HepG2 (cell line): ENCODE results near the gene HYAL1. TPM values are rescaled to one million over a fixed set of nuclear protein-coding genes. Genes with fewer than 3 reads are reported as not detected.
A peak's percentile ranks its signal among the peaks of the same experiment; 100 is the strongest.

ENCODE experiments used
- MXI1 ChIP-seq: IDR thresholded peaks from 3 replicates; pipeline ENCODE4 v1.6.1; 2012; ENCODE audit warnings: low read depth, low read length, inconsistent platforms, borderline replicate concordance
- RFXAP ChIP-seq: sonication (generic); formaldehyde crosslinking; IDR thresholded peaks from 2 replicates; pipeline ENCODE4 v1.4.0; 2020; ENCODE audit warnings: missing genetic modification reagents, borderline replicate concordance
- SALL1 ChIP-seq: sonication (generic); formaldehyde crosslinking; IDR thresholded peaks from 2 replicates; pipeline ENCODE4 v1.8.0; 2022; ENCODE audit warnings: mild to moderate bottlenecking, missing genetic modification reagents
- THAP11 ChIP-seq: IDR thresholded peaks from 2 replicates; pipeline ENCODE4 v1.6.1; 2016; ENCODE audit warnings: missing biosample characterization, missing genetic modification reagents
- ZBTB20 ChIP-seq: sonication (generic); formaldehyde crosslinking; IDR thresholded peaks from 2 replicates; pipeline ENCODE4 v1.8.1; 2023; ENCODE audit warnings: missing genetic modification reagents, low read depth, mild to moderate bottlenecking, borderline replicate concordance
- ZKSCAN1 ChIP-seq: fragments of 150-350 bp; IDR thresholded peaks from 2 replicates; pipeline ENCODE4 v1.6.1; 2014; ENCODE audit warnings: low read length
- ZNF512 ChIP-seq: sonication (generic); formaldehyde crosslinking; IDR thresholded peaks from 2 replicates; pipeline ENCODE4 v1.4.0; 2020; ENCODE audit warnings: mild to moderate bottlenecking, missing genetic modification reagents
- ZNF530 ChIP-seq: sonication (generic); formaldehyde crosslinking; IDR thresholded peaks from 2 replicates; pipeline ENCODE4 v1.5.0; 2020; ENCODE audit warnings: low read depth, mild to moderate bottlenecking, missing genetic modification reagents
- polyA plus RNA-seq, 8 experiments: library from polyadenylated mRNA; depleted of rRNA in 3 of 8; stranded (reverse) in 7 of 8; unstranded in 1 of 8; fragments of >200 nt; fragmentation: Illumina TruSeq in 4 of 8; extraction: Trizol in 4 of 8; gene quantifications; 2 replicates each; pipeline versions ENCODE4 v1.2.1 to v1.2.3, GENCODE V29; 2011 to 2016; ENCODE audit warnings: low read depth in 4 of 8, missing spikeins in 1 of 8, mixed read lengths in 1 of 8; ENCODE audit not compliant: insufficient read depth in 1 of 8
- total RNA-seq, 5 experiments: library from RNA; depleted of rRNA; stranded (reverse); fragments of >200 nt; fragmentation: Illumina TruSeq; extraction: Trizol; gene quantifications; 2 replicates each; pipeline ENCODE4 v1.2.3, GENCODE V29; 2016; ENCODE audit warnings: low read depth in 1 of 5
- TF ChIP-seq, protein P1 (sequence below): sonication (generic); formaldehyde crosslinking; IDR thresholded peaks from 2 replicates; pipeline ENCODE4 v1.4.0; 2020; ENCODE audit warnings: mild to moderate bottlenecking, missing genetic modification reagents
- TF ChIP-seq, protein P2 (sequence below): sonication (generic); formaldehyde crosslinking; IDR thresholded peaks from 2 replicates; pipeline ENCODE4 v1.5.0; 2020; ENCODE audit warnings: mild to moderate bottlenecking, missing genetic modification reagents
- TF ChIP-seq, protein P3 (sequence below), 2 experiments: sonication (generic) in 1 of 2; formaldehyde crosslinking in 1 of 2; IDR thresholded peaks; 2 replicates each; pipeline versions ENCODE4 v1.4.0 to v1.6.1; 2016 to 2020; ENCODE audit warnings: borderline replicate concordance in 1 of 2, low read depth in 1 of 2, mild to moderate bottlenecking in 1 of 2, missing genetic modification reagents in 1 of 2
- TF ChIP-seq, protein P4 (sequence below): sonication (generic); formaldehyde crosslinking; conservative IDR thresholded peaks from 2 replicates; pipeline ENCODE4 v1.5.0; 2020; ENCODE audit warnings: missing genetic modification reagents

Gene HYAL1
- total and polyA plus RNA-seq, 2 of the 13 experiments (the other 11 are each of a cell fraction or from before 2014, with no cell fraction given) = 76.5 to 193 TPM

- TF ChIP-seq, protein P1, sequence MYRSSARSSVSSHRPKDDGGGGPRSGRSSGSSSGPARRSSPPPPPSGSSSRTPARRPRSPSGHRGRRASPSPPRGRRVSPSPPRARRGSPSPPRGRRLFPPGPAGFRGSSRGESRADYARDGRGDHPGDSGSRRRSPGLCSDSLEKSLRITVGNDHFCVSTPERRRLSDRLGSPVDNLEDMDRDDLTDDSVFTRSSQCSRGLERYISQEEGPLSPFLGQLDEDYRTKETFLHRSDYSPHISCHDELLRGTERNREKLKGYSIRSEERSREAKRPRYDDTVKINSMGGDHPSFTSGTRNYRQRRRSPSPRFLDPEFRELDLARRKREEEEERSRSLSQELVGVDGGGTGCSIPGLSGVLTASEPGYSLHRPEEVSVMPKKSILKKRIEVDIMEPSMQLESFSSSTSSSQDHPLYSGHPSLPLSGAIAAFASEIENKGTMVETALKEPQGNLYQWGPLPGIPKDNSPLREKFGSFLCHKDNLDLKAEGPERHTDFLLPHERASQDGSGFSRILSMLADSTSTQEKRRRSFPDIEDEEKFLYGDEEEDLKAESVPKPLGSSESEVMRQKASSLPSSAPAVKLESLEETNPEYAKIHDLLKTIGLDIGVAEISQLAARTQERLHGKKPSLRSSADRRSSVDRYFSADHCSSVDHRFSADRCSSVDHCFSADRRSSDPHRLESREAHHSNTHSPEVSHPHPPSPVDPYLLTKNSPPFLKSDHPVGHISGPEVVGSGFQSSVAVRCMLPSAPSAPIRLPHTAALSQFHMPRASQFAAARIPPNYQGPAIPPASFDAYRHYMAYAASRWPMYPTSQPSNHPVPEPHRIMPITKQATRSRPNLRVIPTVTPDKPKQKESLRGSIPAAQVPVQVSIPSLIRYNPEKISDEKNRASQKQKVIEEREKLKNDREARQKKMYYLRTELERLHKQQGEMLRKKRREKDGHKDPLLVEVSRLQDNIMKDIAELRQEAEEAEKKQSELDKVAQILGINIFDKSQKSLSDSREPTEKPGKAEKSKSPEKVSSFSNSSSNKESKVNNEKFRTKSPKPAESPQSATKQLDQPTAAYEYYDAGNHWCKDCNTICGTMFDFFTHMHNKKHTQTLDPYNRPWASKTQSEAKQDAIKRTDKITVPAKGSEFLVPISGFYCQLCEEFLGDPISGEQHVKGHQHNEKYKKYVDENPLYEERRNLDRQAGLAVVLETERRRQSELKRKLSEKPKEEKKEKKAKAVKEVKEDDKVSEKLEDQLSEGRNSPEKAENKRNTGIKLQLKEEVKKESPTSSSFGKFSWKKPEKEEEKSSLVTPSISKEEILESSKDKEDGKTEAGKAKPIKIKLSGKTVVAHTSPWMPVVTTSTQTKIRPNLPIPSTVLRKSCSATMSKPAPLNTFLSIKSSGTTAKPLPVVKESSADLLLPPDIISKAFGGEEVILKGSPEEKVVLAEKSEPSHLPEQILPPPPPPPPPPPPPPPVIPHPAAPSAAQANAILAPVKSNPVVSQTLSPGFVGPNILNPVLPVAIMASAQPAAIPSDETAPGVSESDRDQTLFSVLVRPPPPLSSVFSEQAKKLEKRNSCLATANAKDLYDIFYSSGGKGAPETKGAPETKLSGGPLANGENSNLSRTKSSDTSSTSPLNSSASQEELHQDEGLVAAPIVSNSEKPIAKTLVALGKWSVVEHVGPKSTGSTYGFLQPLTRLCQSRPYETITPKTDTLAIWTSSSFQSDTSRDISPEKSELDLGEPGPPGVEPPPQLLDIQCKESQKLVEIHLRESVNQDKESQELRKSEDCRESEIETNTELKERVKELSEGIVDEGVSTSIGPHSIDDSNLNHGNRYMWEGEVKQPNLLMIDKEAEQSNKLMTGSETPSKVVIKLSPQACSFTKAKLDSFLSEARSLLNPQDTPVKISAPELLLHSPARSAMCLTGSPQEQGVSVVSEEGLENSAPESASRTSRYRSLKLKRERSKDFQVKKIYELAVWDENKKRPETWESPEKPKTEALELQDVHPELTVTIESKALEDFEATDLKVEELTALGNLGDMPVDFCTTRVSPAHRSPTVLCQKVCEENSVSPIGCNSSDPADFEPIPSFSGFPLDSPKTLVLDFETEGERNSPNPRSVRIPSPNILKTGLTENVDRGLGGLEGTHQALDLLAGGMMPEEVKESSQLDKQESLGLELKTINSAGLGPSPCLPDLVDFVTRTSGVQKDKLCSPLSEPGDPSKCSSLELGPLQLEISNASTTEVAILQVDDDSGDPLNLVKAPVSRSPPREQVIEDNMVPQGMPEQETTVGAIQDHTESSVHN (CRISPR knock-in tag) = no peak
- TF ChIP-seq, protein P2, sequence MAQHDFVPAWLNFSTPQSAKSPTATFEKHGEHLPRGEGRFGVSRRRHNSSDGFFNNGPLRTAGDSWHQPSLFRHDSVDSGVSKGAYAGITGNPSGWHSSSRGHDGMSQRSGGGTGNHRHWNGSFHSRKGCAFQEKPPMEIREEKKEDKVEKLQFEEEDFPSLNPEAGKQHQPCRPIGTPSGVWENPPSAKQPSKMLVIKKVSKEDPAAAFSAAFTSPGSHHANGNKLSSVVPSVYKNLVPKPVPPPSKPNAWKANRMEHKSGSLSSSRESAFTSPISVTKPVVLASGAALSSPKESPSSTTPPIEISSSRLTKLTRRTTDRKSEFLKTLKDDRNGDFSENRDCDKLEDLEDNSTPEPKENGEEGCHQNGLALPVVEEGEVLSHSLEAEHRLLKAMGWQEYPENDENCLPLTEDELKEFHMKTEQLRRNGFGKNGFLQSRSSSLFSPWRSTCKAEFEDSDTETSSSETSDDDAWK = no peak
- peak; percentile 56; the same call in 1 of the 2 replicates for TF ChIP-seq ZBTB20 (CRISPR knock-in tag)
- no peak for TF ChIP-seq ZNF512 (CRISPR knock-in tag)
- TF ChIP-seq ZNF530 (CRISPR knock-in tag) = no peak
- no peak for TF ChIP-seq ZKSCAN1
- TF ChIP-seq THAP11 (CRISPR knock-in tag) = peak; percentile 9; the same call in 1 of the 2 replicates
- TF ChIP-seq, protein P3, sequence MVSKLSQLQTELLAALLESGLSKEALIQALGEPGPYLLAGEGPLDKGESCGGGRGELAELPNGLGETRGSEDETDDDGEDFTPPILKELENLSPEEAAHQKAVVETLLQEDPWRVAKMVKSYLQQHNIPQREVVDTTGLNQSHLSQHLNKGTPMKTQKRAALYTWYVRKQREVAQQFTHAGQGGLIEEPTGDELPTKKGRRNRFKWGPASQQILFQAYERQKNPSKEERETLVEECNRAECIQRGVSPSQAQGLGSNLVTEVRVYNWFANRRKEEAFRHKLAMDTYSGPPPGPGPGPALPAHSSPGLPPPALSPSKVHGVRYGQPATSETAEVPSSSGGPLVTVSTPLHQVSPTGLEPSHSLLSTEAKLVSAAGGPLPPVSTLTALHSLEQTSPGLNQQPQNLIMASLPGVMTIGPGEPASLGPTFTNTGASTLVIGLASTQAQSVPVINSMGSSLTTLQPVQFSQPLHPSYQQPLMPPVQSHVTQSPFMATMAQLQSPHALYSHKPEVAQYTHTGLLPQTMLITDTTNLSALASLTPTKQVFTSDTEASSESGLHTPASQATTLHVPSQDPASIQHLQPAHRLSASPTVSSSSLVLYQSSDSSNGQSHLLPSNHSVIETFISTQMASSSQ (IDR thresholded peaks at IDR 0.05; ENCODE audit: low read depth) = no peak
- TF ChIP-seq, protein P3 (CRISPR knock-in tag; IDR thresholded peaks at IDR 0.05; ENCODE audit: borderline replicate concordance) = no peak
- TF ChIP-seq SALL1 = peak; percentile 33
- no peak for TF ChIP-seq MXI1
- TF ChIP-seq, protein P4, sequence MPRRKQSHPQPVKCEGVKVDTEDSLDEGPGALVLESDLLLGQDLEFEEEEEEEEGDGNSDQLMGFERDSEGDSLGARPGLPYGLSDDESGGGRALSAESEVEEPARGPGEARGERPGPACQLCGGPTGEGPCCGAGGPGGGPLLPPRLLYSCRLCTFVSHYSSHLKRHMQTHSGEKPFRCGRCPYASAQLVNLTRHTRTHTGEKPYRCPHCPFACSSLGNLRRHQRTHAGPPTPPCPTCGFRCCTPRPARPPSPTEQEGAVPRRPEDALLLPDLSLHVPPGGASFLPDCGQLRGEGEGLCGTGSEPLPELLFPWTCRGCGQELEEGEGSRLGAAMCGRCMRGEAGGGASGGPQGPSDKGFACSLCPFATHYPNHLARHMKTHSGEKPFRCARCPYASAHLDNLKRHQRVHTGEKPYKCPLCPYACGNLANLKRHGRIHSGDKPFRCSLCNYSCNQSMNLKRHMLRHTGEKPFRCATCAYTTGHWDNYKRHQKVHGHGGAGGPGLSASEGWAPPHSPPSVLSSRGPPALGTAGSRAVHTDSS (CRISPR knock-in tag) = no peak
- 0 out of 2 replicates have a peak, but pooled peaks have one; percentile 7 for TF ChIP-seq RFXAP
These were observed 3.8 kb downstream of the HYAL1 start (continued) for GRCh38 chr3:50299638-50299928.
